Cardiac muscle cell (in vitro differentiated cells and primary cell): ENCODE data around the gene TENM3. TPM values are rescaled to one million over a fixed set of nuclear protein-coding genes. Genes with fewer than 3 reads are reported as not detected.

Experiments used
- DNase-seq, 2 donors: peaks; one replicate each; pipeline versions ENCODE4 v3.0.0 to v3.0.0-alpha.2; 2010 to 2017; ENCODE audit warnings: low read depth in 1 of 2, low spot score in 1 of 2
- H3K27ac ChIP-seq: fragments of 200-600 bp; sonication (generic); 2 replicates; pipeline ENCODE4 v1.5.1; 2016
- H3K27me3 ChIP-seq: fragments of 200-600 bp; sonication (generic); 2 replicates; pipeline ENCODE4 v1.6.0; 2016; ENCODE audit warnings: control low read depth
- H3K36me3 ChIP-seq: fragments of 200-600 bp; sonication (generic); 2 replicates; pipeline ENCODE4 v1.5.1; 2016; ENCODE audit warnings: control low read depth
- H3K4me1 ChIP-seq: fragments of 200-600 bp; sonication (generic); 2 replicates; pipeline ENCODE4 v1.8.1; 2017; ENCODE audit warnings: low read depth, mild to moderate bottlenecking, mixed run types
- H3K4me3 ChIP-seq: fragments of 200-600 bp; sonication (generic); 2 replicates; pipeline ENCODE4 v1.5.1; 2016; ENCODE audit warnings: mild to moderate bottlenecking
- H3K9me3 ChIP-seq: fragments of 200-600 bp; sonication (generic); 2 replicates; pipeline ENCODE4 v1.5.1; 2017; ENCODE audit warnings: low read depth, mild to moderate bottlenecking, control low read depth
- polyA plus RNA-seq: library from polyadenylated mRNA; unstranded; fragments of >200 nt; fragmentation: Nextera tagmentation; extraction: Ambion mirVana; gene quantifications from 2 replicates; pipeline ENCODE4 v1.2.1, GENCODE V29; 2016
- total RNA-seq: library from RNA; depleted of rRNA; stranded (reverse); fragments of >200 nt; gene quantifications from 2 replicates; pipeline ENCODE4 v1.2.3, GENCODE V29; 2016
- TF ChIP-seq, protein P1 (sequence below): IDR thresholded peaks from 2 replicates; pipeline ENCODE4 v1.5.1; 2012; ENCODE audit warnings: low read depth, mild to moderate bottlenecking, low read length

The TENM3 gene
- total and polyA plus RNA-seq, 2 experiments from 2014 or later = 12.5 to 24.8 TPM

DNA sequence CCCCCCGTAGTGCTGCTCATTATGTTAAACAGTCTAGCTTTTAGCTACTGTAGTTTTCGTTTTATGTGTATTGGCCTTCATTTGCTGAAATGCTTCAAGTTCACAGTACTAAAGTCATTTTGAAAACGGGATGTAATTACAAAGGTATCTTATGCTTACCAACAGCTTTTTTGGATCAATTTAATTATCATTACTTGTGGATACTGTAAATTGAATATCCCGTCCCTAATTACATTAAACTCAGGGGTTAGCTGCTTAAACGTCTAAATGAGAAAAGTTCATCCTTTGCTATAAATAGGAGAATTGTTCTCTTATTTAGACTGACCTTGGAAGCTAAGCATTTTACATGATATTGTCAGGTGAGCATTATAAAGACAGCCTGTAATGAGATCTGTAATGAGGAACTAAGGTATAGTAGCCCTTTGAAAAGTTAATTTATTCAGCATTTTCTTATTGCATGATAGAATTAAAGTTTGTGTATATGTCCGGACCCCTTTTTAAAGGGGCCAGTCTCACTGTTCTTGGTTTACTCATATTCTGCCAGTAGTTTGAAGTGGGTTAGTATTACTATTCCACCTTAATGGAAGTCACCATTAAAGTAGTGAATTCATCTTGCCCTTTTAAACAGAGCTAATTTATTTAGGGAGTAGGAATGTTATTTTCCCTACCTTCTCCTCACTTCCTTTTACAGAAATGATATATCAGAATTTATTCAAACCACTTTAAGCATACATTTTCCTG lies 252.6 kb downstream of the TENM3 start:
- no peaks in the 10 kb centered on the region for H3K9me3 ChIP-seq
- no peak for DNase-seq
- H3K27me3 ChIP-seq = no peaks in the 10 kb centered on the region
- H3K4me3 ChIP-seq = no peak overlapping the region
- H3K4me1 ChIP-seq = peaks cover 5% of the 10 kb centered on the region
- no peaks in the 10 kb centered on the region for H3K36me3 ChIP-seq
- TF ChIP-seq, protein P1, sequence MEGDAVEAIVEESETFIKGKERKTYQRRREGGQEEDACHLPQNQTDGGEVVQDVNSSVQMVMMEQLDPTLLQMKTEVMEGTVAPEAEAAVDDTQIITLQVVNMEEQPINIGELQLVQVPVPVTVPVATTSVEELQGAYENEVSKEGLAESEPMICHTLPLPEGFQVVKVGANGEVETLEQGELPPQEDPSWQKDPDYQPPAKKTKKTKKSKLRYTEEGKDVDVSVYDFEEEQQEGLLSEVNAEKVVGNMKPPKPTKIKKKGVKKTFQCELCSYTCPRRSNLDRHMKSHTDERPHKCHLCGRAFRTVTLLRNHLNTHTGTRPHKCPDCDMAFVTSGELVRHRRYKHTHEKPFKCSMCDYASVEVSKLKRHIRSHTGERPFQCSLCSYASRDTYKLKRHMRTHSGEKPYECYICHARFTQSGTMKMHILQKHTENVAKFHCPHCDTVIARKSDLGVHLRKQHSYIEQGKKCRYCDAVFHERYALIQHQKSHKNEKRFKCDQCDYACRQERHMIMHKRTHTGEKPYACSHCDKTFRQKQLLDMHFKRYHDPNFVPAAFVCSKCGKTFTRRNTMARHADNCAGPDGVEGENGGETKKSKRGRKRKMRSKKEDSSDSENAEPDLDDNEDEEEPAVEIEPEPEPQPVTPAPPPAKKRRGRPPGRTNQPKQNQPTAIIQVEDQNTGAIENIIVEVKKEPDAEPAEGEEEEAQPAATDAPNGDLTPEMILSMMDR = no peak
- H3K27ac ChIP-seq = no peak overlapping the region

DNA sequence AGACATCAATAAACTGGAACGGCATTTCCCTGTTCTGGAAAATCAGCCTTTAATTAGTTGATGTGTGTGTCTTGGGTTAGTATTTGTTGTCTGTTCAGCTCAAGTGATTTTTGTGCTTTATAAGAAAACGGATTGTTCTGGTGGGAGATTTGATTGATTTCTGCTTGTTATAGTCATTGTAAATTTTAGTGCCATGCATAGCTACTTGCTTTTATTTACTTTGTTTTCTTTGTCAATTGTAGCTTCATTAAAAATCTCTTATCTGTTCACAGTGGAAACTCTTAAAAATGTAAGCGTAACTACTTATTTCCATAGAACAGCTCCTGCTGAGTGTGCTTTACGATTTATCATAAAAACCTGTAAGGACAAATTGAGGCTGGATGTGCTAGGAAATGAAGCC lies 253.2 kb downstream of the TENM3 start:
- Histone ChIP-seq H3K9me3 (no peaks in the 10 kb centered on the region), H3K27me3 (no peaks in the 10 kb centered on the region), H3K4me1 (peaks cover 5% of the 10 kb centered on the region), H3K27ac (no peak overlapping the region), H3K4me3 (no peak overlapping the region), H3K36me3 (no peaks in the 10 kb centered on the region)
- TF ChIP-seq, protein P1 = no peak
- DNase-seq = no peak

DNA sequence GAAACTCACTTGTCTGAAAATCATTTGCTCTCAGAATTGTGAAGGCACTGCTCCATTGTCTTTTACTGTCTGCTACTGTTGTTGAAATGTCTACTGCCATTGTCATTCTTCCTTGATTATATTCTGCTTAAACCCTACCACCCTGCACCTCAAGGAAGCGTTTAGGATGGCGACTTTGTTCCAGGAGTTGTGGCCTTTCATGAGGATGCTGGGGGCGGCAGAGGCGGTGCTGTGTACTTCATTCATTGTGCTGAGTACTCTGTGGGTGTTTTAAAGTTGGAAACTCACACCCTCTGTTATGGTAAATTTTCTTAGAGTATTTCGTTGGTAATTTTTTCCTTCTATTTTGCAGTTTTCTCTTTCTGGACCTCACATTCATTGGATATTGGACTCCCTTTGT lies 258.9 kb downstream of the TENM3 start:
- no peak overlapping the region for H3K4me3 ChIP-seq
- no peaks in the 10 kb centered on the region for H3K27me3 ChIP-seq
- no peaks in the 10 kb centered on the region for H3K36me3 ChIP-seq
- H3K4me1 ChIP-seq = no peaks in the 10 kb centered on the region
- DNase-seq = no peak
- H3K9me3 ChIP-seq = no peaks in the 10 kb centered on the region
- no peak overlapping the region for H3K27ac ChIP-seq
- TF ChIP-seq, protein P1 = no peak

DNA sequence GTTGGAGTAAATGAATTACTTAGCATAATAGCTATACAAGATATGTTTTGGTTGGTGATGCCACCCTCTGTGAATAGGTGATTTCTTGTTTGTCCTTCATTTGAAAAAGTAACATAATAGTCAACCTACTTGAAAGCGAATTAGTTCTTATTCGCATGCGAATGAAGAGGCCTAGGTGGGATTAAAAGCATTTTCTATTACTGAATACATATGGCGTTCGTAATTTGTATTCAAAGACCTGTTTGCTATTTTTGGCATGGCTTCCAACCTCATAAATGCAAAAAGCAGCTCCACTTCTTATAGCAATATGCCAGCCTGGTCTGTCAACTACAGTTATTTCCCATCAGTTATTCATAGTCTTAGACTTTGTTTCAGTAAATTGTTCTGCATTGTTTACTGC lies 261.3 kb downstream of the TENM3 start:
- TF ChIP-seq, protein P1 = no peak
- H3K4me3 ChIP-seq = no peak overlapping the region
- H3K9me3 ChIP-seq = no peaks in the 10 kb centered on the region
- H3K36me3 ChIP-seq = no peaks in the 10 kb centered on the region
- no peak overlapping the region for H3K27ac ChIP-seq
- H3K27me3 ChIP-seq = no peaks in the 10 kb centered on the region
- no peak for DNase-seq
- H3K4me1 ChIP-seq = no peaks in the 10 kb centered on the region

DNA sequence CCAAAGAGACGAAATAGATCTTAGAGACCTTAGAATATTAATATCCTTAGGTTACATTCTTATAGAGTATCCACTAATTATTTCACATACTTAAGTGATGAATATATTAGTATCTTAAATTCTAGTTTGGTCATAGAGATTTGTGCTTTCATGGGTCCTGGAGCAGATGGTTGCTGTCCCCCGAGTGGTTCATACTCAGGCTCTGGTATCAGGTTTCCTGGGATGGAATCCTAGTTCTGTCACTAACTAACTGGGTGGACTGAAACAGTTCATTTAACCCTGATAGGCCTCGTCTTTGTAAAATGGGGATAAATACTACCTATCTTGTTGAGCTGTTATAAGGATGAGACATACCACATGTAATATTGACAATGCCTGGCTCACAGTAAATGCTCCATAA lies 264.6 kb downstream of the TENM3 start:
- no peaks in the 10 kb centered on the region for H3K27me3 ChIP-seq
- no peak overlapping the region for H3K4me3 ChIP-seq
- no peaks in the 10 kb centered on the region for H3K9me3 ChIP-seq
- no peak overlapping the region for H3K27ac ChIP-seq
- H3K36me3 ChIP-seq = no peaks in the 10 kb centered on the region
- TF ChIP-seq, protein P1 = no peak
- H3K4me1 ChIP-seq = no peaks in the 10 kb centered on the region
- DNase-seq = peak in 1 of 2 donors; percentile 29
